ENCODE measurements around the gene EGLN2.
"Not testable (repeated sequence)": the region's sequence is repeated elsewhere in the genome, so short reads cannot be mapped to it uniquely, and the experiment has no call there.

Gene EGLN2

DNA sequence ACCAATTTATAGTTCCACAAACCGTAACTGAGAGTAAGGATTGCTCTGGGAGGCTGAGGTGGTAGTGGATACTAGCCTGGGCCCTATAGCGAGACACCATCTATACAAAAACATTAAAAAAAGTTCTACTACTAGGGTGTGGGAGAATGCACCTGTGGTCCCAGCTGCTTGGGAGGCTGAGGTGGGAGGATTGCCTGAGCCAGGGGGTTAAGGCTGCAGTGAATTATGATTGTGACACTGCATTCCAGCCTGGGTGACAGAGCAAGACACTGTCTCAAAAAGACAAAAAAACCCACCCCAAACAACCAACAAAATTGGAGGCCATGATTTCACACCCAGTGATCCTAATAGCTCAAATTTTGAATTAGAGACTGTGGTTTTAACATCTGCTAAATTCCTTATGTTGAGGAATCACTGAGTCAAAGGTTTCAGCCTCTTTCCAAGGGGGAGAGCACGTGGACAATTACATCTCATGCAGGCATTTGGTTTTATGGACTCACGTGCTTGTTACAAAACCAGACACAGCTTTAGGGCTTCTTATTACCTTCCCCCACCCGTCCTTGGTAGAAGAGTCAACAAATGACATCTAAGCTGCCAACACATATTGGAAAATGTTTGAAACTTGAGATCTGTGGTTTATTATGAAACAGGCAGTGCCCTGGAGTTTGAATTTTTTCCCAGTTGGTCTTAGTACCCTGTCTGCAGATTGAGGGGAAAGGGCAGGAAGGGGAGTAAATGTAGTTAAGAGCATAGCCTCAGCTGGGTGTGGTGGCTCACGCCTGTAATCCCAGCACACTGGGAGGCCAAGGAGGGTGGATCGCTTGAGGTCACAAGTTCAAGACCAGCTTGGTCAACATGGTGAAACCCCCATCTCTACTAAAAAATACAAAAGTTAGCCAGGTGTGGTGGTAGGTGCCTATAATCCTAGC lies 32.8 kb downstream of the EGLN2 start:
- TF ChIP-seq, protein P1, sequence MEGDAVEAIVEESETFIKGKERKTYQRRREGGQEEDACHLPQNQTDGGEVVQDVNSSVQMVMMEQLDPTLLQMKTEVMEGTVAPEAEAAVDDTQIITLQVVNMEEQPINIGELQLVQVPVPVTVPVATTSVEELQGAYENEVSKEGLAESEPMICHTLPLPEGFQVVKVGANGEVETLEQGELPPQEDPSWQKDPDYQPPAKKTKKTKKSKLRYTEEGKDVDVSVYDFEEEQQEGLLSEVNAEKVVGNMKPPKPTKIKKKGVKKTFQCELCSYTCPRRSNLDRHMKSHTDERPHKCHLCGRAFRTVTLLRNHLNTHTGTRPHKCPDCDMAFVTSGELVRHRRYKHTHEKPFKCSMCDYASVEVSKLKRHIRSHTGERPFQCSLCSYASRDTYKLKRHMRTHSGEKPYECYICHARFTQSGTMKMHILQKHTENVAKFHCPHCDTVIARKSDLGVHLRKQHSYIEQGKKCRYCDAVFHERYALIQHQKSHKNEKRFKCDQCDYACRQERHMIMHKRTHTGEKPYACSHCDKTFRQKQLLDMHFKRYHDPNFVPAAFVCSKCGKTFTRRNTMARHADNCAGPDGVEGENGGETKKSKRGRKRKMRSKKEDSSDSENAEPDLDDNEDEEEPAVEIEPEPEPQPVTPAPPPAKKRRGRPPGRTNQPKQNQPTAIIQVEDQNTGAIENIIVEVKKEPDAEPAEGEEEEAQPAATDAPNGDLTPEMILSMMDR (IDR thresholded peaks at IDR 0.05) = no peak
- TF ChIP-seq ZFX (IDR thresholded peaks at IDR 0.05; ENCODE audit: borderline replicate concordance) = no peak
- 0 out of 2 replicates have a peak overlapping the region, but pooled peaks have one; percentile 14 for H3K27ac ChIP-seq

GRCh38 chr19:40832431-40832790 lies 33.4 kb downstream of the EGLN2 start:
- not testable (repeated sequence) for H3K27ac ChIP-seq

DNA sequence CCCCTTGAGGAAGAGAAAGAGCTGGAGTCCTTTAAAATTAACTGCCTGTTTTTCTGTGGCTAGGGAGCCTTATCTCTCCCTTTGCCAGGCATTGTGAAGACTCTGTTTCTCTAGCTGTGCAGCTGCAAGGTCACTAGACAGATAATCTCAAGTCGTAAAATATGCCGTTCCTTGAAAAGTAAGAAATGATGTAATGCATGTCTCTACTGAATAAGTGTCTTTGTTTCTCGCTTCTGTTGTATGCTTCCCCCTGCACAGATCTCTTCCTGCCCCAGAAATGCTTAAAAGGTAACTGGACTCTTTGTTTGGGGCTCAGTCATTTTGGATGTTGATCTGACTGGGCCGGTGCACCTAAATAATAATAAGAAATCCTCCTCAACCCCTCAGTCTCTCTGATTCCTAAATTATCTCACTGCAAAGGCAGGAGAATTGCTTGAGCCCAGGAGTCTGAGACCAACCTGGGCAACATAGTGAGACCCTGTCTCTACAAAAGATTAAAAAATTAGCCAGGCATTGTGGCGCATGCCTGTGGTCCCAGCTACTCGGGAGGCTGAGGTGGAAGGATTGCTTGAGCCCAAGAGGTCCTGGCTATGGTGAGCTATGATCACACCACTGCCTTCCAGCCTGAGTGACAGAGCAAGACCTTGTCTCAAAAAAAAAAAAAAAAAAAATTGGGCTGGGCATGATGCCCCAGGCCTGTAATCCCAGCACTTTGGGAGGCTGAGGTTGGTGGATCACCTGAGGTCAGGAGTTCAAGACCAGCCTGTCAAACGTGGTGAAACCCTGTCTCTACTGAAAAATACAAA lies 34.9 kb downstream of the EGLN2 start:
- not testable (repeated sequence) for H3K27ac ChIP-seq

GRCh38 chr19:40836754-40837429 lies 37.9 kb downstream of the EGLN2 start:
- TF ChIP-seq, protein P1 (IDR thresholded peaks at IDR 0.05) = no peak
- no peak overlapping the region for H3K27ac ChIP-seq

GRCh38 chr19:40838477-40838876 lies 39.5 kb downstream of the EGLN2 start:
- H3K27ac ChIP-seq = not testable (repeated sequence)

DNA sequence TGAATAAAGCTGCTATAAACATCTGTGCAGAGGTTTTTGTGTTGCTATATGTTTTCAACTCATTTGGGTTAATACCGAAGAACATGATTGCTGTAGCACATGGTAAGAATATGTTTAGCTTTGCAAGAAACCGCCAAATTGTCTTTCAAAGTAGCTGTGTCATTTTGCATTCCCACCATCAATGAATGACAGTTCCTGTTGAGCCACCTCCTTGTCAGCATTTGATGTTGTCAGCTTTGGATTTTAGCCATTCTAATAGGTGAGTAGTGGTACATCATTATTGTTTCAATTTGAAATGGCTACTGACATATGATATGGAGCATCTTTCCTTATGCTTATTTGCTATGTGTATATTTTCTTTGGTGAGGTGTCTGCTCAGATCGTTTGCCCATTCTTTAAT lies 43.0 kb downstream of the EGLN2 start:
- H3K27ac ChIP-seq = not testable (repeated sequence)

DNA sequence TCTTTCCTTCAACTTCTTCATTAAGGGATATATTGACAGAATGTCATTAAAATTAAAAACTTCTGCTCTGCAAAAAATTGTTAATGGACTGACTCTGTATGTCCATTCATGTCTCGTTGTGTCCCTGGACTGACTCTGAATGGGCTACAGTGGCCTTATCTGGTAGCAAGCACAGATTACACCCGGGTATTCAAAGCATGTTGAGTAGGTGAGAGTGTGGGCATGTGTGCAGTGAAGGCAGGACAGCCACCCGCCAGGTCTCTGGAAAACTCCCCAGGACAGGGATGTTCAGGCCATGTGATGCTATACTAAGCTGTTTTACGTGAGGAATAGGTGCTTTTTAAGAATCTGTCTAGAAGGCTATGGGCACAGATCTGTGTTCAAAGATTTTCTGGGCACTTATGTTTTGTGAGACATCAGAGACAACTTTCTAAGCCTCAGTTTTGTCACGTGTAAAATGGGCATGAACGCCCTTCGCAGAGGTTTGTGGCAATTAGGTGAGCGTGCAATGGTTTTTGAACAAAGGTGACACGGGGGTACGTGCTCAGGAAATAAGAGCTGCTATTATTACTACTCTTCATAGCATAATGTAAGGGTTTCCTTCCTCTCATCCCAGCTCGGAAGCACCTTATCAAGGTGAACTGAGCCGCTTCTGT lies 44.1 kb downstream of the EGLN2 start:
- H3K27ac ChIP-seq = not testable (repeated sequence)

GRCh38 chr19:40843653-40844052 lies 44.7 kb downstream of the EGLN2 start:
- H3K27ac ChIP-seq = not testable (repeated sequence)

- H3K27ac ChIP-seq = not testable (repeated sequence)
Observed at GRCh38 chr19:40846722-40847121, 47.7 kb downstream of the EGLN2 start.

GRCh38 chr19:40850277-40850676 lies 51.3 kb downstream of the EGLN2 start, which contains the start of gene CYP2A6:
TSS of gene CYP2A6 (minus strand) at chr19:40850447. CDS start at chr19:40850426, 21 bp downstream.
- not testable (repeated sequence) for H3K27ac ChIP-seq

GRCh38 chr19:40852467-40853152 lies 53.6 kb downstream of the EGLN2 start:
- H3K27ac ChIP-seq = not testable (repeated sequence)
